Activated CD8-positive, alpha-beta T cell treated with anti-CD3 and anti-CD28 coated beads, Interleukin-2, amount 10 ng/mL, durations not matched to agents 7 days and 5 days (primary cell): Measurements from ENCODE around the gene CCDC8. TPM values are rescaled to one million over a fixed set of nuclear protein-coding genes. Genes with fewer than 3 reads are reported as not detected.

Source experiments
- ATAC-seq: fragments of 150-1000 bp; cut with Tn5 transposase; one replicate; pipeline ENCODE4 v1.10.0; 2021; ENCODE audit warnings: moderate library complexity
- CTCF ChIA-PET: fragments of 350-600 bp; sonication (Branson Sonifier 250); formaldehyde crosslinking; loops from one replicate; lab custom pipeline; 2021; ENCODE audit warnings: antibody characterized with exemption; lab: Charles Lee
- POLR2A ChIA-PET: fragments of 350-600 bp; sonication (Branson Sonifier 250); formaldehyde crosslinking; loops from one replicate; lab custom pipeline; 2021; ENCODE audit warnings: antibody characterized with exemption; lab: Charles Lee
- DNase-seq: peaks from one replicate; pipeline ENCODE4 v3.0.0-alpha.2; 2020
- H3K27ac Mint-ChIP-seq: one replicate; pipeline ENCODE4 v1.8.0; 2021; ENCODE audit warnings: mild to moderate bottlenecking, mixed read lengths
- H3K27me3 Mint-ChIP-seq: one replicate; pipeline ENCODE4 v1.8.0; 2021; ENCODE audit warnings: low read depth, mixed read lengths
- H3K36me3 Mint-ChIP-seq: one replicate; pipeline ENCODE4 v1.8.0; 2021; ENCODE audit warnings: low read depth, mixed read lengths
- H3K4me1 Mint-ChIP-seq: one replicate; pipeline ENCODE4 v1.8.0; 2021; ENCODE audit warnings: low read depth, mixed read lengths
- H3K4me3 Mint-ChIP-seq: one replicate; pipeline ENCODE4 v1.8.0; 2021; ENCODE audit warnings: mild to moderate bottlenecking, mixed read lengths
- H3K9me3 Mint-ChIP-seq: one replicate; pipeline ENCODE4 v1.8.0; 2022; ENCODE audit warnings: mixed read lengths; ENCODE audit not compliant: insufficient read depth
- total RNA-seq, 2 experiments: library from RNA; stranded (reverse); gene quantifications; one replicate each; pipeline ENCODE4 v1.2.3, GENCODE V29; 2021

Gene CCDC8
- total RNA-seq, 2 experiments from 2014 or later: not detected

DNA sequence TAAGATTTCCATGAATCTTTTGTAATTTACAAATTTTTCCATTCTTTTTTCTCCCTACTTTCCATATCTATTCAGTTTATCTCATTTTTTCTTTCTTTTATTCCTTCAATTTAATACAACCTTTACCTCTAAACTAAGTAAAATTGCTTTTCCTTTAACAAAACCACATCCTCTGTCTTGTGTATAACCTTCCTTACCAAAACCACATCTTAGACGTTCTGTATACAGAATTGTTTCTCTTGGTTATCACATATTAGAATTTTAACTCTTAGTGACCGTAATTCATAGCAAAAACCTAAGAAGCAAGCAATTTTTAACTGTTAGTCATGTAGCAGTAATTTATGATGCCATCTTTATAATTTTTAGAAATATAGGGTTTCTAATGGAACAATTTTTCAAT lies 51.4 kb downstream of the CCDC8 start:
- ATAC-seq (peak; percentile 88), DNase-seq (no peak)
- Mint-ChIP-seq H3K9me3 (no peaks in the 10 kb centered on the region), H3K27me3 (no peaks in the 10 kb centered on the region), H3K27ac (peak overlapping the region; percentile 83), H3K4me1 (peaks cover 53% of the 10 kb centered on the region), H3K4me3 (peak overlapping the region; percentile 72), H3K36me3 (peaks cover 59% of the 10 kb centered on the region)
- CTCF ChIA-PET: interaction anchor here (1.3 kb wide), 1 partner anchor 15 kb away, joined by 4 read pairs; the partner anchor contains the start of gene PPP5C
- POLR2A ChIA-PET: interaction anchor here (1.2 kb wide), 1 partner anchor 9 kb away, joined by 6 read pairs; no protein-coding TSS in a partner anchor

Other genes starting within 250 kb of the CCDC8 start
- gene IGFL1, start 183.8 kb downstream of the CCDC8 start, total RNA-seq: not detected
- not detected for gene HIF3A, start 116.5 kb downstream of the CCDC8 start, total RNA-seq
- 100 to 1,000 TPM; 118 to 126 TPM for gene PPP5C, start 66.5 kb downstream of the CCDC8 start, total RNA-seq
- under 1 TPM in 1 of 2 experiments, not detected in 1; 0.08 TPM for gene PNMA8C, start 15.4 kb upstream of the CCDC8 start, total RNA-seq
- gene PNMA8A, start 58.0 kb upstream of the CCDC8 start, total RNA-seq: not detected
- under 1 TPM in 1 of 2 experiments, not detected in 1; 0.05 TPM for gene PNMA8B, start 82.3 kb upstream of the CCDC8 start, total RNA-seq
- gene CALM3, start 187.8 kb upstream of the CCDC8 start, total RNA-seq: 100 to 1,000 TPM; 646 to 682 TPM
- gene PTGIR, start 211.5 kb upstream of the CCDC8 start, total RNA-seq: 10 to 100 TPM in 1 of 2 experiments, 1 to 10 TPM in 1; 8.8 to 10.4 TPM
- gene GNG8, start 222.6 kb upstream of the CCDC8 start, total RNA-seq: not detected
- under 1 TPM; 0.42 TPM for gene DACT3, start 247.6 kb upstream of the CCDC8 start, total RNA-seq